Calu3 (cell line): ENCODE measurements around the gene INO80E. TPM values are rescaled to one million over a fixed set of nuclear protein-coding genes. Genes with fewer than 3 reads are reported as not detected.
A peak's percentile ranks its signal among the peaks of the same experiment; 100 is the strongest.

Experiments used
- BruUV-seq: library from RNA; stranded (reverse); fragments of 400-500 nt; replicated peaks from 2 replicates; lab custom pipeline; 2021; lab: Mats Ljungman, UMichigan
- CTCF ChIA-PET: fragments of 300-600 bp; sonication (Branson Sonifier 250); formaldehyde crosslinking; loops from one replicate; lab custom pipeline; 2022; ENCODE audit warnings: antibody characterized with exemption; lab: Charles Lee
- DNase-seq: peaks from one replicate; pipeline ENCODE4 v3.0.0; 2022
- H3K27ac Mint-ChIP-seq: one replicate; pipeline ENCODE4 v1.8.0; 2022; ENCODE audit warnings: mixed read lengths; ENCODE audit not compliant: unreplicated experiment
- H3K27me3 Mint-ChIP-seq: one replicate; pipeline ENCODE4 v1.8.0; 2022; ENCODE audit warnings: mixed read lengths; ENCODE audit not compliant: unreplicated experiment
- H3K36me3 Mint-ChIP-seq: one replicate; pipeline ENCODE4 v1.8.0; 2022; ENCODE audit warnings: mild to moderate bottlenecking, moderate library complexity, mixed read lengths; ENCODE audit not compliant: insufficient read depth, unreplicated experiment
- H3K4me1 Mint-ChIP-seq: one replicate; pipeline ENCODE4 v1.8.0; 2022; ENCODE audit warnings: mild to moderate bottlenecking, low read depth, mixed read lengths; ENCODE audit not compliant: unreplicated experiment
- H3K4me3 Mint-ChIP-seq: one replicate; pipeline ENCODE4 v1.8.0; 2022; ENCODE audit warnings: mild to moderate bottlenecking, low read depth, moderate library complexity, mixed read lengths; ENCODE audit not compliant: unreplicated experiment
- H3K9me3 Mint-ChIP-seq: one replicate; pipeline ENCODE4 v1.8.0; 2022; ENCODE audit warnings: low read depth, mixed read lengths; ENCODE audit not compliant: unreplicated experiment
- intact Hi-C: fragments of 100-400 bp; cut with micrococcal nuclease; formaldehyde crosslinking; loops from one replicate; pipeline ENCODE4 v1.10.0; 2022; ENCODE audit not compliant: unreplicated experiment
- total RNA-seq: library from RNA; stranded (reverse); gene quantifications from 2 replicates; pipeline ENCODE4 v1.2.3, GENCODE V29; 2022
- TF ChIP-seq, protein P1 (sequence below): fragments of 200-600 bp; IDR thresholded peaks from one replicate; pipeline ENCODE4 v1.8.0; 2022; ENCODE audit warnings: antibody characterized with exemption; ENCODE audit not compliant: unreplicated experiment

INO80E gene
- total RNA-seq, 1 experiment from 2014 or later: 107 TPM

DNA sequence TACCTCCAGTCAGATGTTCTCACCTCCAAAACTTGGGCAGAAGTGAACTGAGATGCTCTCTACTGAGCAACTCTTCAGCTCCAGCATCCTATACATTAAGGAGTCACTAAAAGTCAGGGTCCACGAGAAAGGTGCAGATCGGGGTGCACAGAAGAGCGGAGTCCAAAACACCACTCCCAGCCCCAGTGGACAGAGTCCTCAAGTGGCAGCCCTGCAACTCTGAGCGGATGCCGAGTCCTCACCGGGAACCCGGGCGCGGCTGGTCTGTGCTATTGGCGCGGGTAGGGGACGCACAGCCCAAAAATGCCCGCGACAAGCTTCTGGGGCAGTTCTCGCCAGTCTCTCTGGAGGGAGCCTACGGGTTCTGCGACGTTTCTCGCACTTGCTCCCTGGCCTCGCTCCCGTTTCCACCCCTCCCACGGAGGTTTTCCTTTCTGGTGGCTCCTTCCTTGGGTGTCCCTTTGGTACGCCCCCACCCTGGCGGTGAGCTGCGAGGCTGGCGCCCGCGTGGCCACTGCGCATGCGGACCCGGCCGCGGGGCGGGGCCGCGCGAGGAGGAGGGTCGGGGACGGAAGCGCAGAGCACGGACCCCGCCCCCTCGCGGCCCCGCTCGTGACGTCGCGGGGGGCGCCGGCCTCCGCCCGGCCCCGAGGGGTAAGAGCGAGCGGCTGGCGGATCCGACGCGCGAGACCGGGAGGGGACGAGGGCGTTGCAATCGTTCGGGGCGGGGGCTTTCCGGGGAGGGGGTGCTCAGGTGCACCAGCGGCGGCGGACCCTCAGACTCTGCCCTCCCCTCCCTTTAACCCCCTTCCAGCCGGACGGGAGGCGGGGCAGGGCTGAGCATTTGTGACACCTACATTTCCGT is 34.3 kb upstream of the INO80E start, which contains the start of gene TMEM219:
TSS of gene TMEM219 (plus strand) at position 601 of the 865 bp plus-strand sequence. CDS start 1,065 bp downstream, outside the sequence.
- CTCF ChIA-PET: interaction anchor here (0.7 to 2.2 kb wide), 9 partner anchors 11 to 122 kb away, joined by 3 to 19 read pairs (median 7); partner anchors contain the start of genes ASPHD1, SEZ6L2 and TAOK2
- Mint-ChIP-seq H3K4me1 (peaks cover 11% of the 10 kb centered on the region), H3K27ac (peak within 1 kb of the TSS; percentile 92), H3K36me3 (peaks cover 37% of the 10 kb centered on the region), H3K9me3 (no peaks in the 10 kb centered on the region), H3K27me3 (no peaks in the 10 kb centered on the region), H3K4me3 (peak within 1 kb of the TSS; percentile 82)
- intact Hi-C loops: no loop called here
- DNase-seq: peak; percentile 98
- TF ChIP-seq, protein P1, sequence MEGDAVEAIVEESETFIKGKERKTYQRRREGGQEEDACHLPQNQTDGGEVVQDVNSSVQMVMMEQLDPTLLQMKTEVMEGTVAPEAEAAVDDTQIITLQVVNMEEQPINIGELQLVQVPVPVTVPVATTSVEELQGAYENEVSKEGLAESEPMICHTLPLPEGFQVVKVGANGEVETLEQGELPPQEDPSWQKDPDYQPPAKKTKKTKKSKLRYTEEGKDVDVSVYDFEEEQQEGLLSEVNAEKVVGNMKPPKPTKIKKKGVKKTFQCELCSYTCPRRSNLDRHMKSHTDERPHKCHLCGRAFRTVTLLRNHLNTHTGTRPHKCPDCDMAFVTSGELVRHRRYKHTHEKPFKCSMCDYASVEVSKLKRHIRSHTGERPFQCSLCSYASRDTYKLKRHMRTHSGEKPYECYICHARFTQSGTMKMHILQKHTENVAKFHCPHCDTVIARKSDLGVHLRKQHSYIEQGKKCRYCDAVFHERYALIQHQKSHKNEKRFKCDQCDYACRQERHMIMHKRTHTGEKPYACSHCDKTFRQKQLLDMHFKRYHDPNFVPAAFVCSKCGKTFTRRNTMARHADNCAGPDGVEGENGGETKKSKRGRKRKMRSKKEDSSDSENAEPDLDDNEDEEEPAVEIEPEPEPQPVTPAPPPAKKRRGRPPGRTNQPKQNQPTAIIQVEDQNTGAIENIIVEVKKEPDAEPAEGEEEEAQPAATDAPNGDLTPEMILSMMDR: peak; percentile 72
- TSS peak; percentile 84 for BruUV-seq

DNA sequence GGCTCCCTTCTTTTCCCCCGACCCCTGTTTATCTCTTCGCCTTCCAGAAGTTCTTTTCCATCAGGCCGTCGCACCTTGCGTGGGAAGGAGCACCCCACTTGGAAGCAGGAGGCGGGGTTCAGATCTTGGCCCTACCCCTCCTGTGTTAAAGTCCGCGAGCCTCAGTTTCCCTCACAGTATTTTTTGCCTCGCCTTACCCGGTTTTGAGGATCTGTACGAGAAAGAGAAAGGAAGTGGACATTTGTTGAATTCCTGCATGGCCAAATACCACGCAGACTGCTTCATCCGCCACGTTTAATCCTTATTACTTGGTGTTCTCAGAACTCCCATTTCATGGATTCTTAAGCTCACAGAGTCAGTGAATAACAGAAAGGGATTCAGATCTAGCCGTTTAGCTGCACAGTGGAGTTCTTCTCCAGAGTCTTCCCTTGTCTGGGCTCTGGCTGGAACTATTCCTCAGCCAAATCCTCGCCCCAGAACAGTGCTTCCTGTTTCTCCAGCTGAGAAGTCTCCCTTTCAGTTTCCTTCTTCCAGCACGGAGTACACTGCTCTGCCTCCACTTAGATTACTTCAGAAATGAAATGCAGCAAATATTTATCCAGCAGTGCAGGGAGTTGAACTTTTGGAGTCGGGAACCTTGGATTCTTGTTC is 33.6 kb upstream of the INO80E start:
- H3K36me3 Mint-ChIP-seq: peaks cover 39% of the 10 kb centered on the region
- CTCF ChIA-PET: interaction anchor here (0.7 to 2.2 kb wide), 9 partner anchors 11 to 122 kb away, joined by 3 to 19 read pairs (median 7); partner anchors contain the start of genes ASPHD1, SEZ6L2 and TAOK2
- TSS peak; percentile 70 for BruUV-seq
- H3K27ac Mint-ChIP-seq: peak overlapping the region; percentile 92
- TF ChIP-seq, protein P1: no peak
- peaks cover 11% of the 10 kb centered on the region for H3K4me1 Mint-ChIP-seq
- H3K4me3 Mint-ChIP-seq: peak overlapping the region; percentile 82
- no peaks in the 10 kb centered on the region for H3K27me3 Mint-ChIP-seq
- intact Hi-C loops: no loop called here
- DNase-seq: no peak
- H3K9me3 Mint-ChIP-seq: no peaks in the 10 kb centered on the region

DNA sequence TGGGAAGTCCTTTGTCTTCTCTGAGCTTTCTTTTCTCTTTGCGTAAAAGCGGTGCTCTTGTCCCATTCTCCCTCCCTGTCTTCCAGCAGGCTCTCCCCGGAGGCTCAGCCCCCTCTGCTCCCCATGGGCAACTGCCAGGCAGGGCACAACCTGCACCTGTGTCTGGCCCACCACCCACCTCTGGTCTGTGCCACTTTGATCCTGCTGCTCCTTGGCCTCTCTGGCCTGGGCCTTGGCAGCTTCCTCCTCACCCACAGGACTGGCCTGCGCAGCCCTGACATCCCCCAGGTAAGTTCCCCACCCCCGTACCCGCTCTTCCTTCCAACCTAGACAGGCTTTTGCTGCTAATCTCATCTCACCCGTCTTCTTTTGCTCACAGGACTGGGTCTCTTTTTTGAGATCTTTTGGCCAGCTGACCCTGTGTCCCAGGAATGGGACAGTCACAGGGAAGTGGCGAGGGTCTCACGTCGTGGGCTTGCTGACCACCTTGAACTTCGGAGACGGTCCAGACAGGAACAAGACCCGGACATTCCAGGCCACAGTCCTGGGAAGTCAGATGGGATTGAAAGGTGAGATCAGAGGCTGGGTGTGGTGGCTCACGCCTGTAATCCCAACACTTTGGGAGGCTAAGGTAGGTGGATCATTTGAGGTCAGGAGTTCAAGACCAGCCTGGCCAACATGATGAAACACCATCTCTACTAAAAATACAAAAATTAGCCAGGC is 32.9 kb upstream of the INO80E start:
- CTCF ChIA-PET: interaction anchor here (2.0 to 2.2 kb wide), 3 partner anchors 10 to 47 kb away, joined by 12 to 19 read pairs (median 17); partner anchors contain the start of gene TAOK2
- no TSS peak for BruUV-seq
- no peak for DNase-seq
- H3K4me3 Mint-ChIP-seq: peak overlapping the region; percentile 82
- peak overlapping the region; percentile 92 for H3K27ac Mint-ChIP-seq
- no peaks in the 10 kb centered on the region for H3K9me3 Mint-ChIP-seq
- peaks cover 11% of the 10 kb centered on the region for H3K4me1 Mint-ChIP-seq
- H3K27me3 Mint-ChIP-seq: no peaks in the 10 kb centered on the region
- peaks cover 43% of the 10 kb centered on the region for H3K36me3 Mint-ChIP-seq
- TF ChIP-seq, protein P1: no peak
- intact Hi-C loops: no loop called here

DNA sequence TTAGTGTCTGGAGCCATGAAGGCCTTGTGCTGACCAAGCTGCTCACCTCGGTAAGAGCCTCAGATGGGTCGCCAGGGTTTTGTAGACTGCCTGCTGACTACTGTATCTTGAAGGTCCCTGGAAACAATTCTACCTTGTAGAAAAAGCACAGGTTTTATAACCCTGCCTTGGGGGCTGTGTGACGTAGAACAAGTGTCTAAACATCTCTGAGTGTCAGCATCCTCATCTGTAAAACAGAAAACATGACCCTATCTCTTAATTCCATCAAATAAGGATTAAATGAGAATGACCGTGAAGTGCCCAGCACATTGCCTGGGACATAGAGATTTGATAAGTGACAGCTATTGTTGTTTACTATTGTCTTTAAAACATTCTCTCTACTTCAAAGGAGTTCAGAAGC is 27.8 kb upstream of the INO80E start:
- intact Hi-C loops: no loop called here
- no peak for DNase-seq
- no TSS peak for BruUV-seq
- CTCF ChIA-PET: no interaction called here
- H3K4me1 Mint-ChIP-seq: peaks cover 2% of the 10 kb centered on the region
- H3K27me3 Mint-ChIP-seq: no peaks in the 10 kb centered on the region
- no peaks in the 10 kb centered on the region for H3K9me3 Mint-ChIP-seq
- peaks cover 48% of the 10 kb centered on the region for H3K36me3 Mint-ChIP-seq
- H3K4me3 Mint-ChIP-seq: no peak overlapping the region
- no peak overlapping the region for H3K27ac Mint-ChIP-seq
- TF ChIP-seq, protein P1: no peak
